Middle frontal gyrus (tissue), 1 donor: ENCODE data around the gene RALGAPA2.

Experiments
- DNase-seq: peaks from one replicate; pipeline ENCODE4 v3.0.0-alpha.2; 2015; ENCODE audit warnings: low spot score; ENCODE audit errors: extremely low spot score

The RALGAPA2 gene

DNA sequence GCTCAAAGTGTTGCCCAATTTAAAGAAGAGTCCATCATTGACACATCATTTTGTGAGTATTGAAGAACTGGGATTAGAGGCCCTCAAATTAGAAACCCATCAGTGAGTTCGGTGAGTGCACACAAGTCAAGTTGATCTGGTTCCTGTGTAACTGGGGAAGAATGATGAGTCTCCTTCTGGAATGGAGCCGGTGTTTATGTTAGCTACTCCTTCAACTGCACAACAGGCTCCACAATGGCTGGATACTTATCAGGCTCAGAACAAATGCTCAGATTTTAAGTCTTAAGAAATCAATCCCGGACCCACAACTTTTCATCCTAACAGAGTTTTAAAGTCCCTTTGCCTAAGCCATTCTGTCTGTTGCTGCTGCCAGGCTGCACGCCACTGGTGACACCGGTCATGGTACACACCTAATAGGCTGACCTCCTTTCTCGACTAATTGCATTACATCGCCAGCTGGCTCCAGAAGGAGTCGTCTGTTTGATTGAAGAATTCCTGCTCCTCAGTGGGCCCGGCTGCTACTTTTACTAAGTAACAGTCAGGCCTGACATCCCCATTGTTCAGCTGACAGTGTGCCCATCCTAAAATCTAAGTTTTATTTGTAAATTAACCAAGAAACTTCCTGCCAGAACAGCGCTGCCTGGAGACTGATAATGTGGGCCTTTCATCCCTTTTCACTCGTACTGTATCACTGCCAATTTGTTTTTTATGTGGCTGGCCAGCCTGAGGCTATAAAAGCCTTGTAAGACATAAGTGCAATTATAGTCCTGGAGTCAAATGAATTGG is 214.2 kb downstream of the RALGAPA2 start:
- no peak for DNase-seq

DNA sequence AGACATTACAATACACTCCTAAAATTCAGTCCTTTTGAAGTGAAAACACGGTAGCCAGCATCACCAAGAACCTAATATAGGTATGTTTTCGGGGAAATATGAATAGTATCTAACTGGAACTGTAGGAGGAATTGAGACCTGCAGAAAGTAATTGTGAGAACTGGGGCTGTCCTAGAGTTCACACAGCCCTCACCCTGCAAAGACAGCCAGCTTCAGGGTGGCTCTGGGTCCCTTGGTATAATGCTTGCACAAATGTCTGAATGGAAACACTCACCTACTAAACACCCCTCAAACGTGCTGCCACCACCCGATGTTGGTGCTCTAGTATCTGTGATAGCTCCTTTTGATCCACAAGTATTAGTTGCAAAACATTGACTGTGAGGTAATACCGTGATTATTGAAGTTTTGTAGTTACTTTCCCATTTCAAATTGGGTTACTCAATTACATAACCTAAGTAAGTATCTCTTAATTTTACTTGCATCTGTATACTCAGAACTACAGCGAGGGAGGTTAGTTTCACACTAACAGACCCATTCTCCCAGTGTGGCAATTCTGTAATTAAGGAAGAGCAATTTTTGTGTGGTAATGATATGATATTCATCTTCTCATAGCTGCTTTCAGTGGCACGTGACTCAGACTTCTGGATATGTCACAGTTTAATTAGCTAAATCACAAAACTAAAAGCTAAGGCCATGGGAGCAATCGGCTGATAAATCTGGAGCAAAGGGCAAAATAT is 215.0 kb downstream of the RALGAPA2 start:
- no peak for DNase-seq

DNA sequence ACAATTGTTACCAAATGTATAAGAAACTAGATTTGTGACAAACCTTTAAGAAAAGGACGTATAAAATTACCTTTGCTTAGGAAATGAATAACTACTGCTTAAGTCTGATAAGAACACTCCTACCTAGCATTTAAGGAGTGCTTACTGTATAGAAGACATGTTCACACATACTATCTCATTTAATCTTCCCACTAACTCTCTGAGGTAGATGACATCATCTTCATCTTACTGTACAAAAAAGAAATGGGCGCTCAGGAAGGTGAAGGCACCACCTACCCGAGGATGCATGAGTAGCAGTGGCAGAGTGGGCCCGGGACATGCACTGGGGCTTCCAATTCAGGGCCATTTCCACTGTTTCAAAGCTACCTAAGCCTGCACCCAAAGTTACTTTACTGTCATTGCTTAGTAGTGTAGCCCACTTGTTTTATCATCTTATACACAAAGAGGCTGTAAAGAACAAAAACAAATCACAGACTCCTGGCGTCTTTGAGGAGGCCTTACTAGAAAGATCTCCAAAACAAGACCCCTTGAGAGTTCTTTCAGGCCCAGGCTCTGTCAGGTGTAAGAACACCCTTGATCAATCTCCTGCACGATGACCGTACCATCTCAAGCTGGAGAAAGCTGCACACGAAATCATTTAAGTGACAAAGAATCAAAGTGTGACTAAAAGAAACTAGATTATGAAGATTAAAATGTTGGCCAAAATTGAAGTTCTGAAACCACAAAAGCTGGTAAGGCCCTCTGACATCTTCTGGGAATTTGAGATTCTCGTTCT is 216.5 kb downstream of the RALGAPA2 start:
- DNase-seq = no peak

DNA sequence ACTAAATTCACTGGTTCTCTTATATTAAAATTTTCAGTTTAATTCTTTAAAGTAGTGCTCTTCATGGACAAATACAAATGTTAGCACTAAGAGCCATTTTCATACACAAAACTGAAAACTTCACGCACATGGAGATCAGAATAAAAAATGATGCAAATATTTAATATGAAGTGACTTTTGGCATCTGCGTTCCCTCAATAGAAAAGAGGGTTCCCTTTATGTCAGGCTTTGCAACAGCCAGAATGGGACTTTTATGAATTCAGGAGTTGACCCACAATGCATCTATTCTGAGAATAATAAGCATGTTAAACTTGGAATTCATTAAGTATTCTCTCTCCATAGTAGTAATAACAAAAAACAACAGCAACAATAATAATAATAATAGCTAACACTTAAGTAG is 218.7 kb downstream of the RALGAPA2 start:
- no peak for DNase-seq

DNA sequence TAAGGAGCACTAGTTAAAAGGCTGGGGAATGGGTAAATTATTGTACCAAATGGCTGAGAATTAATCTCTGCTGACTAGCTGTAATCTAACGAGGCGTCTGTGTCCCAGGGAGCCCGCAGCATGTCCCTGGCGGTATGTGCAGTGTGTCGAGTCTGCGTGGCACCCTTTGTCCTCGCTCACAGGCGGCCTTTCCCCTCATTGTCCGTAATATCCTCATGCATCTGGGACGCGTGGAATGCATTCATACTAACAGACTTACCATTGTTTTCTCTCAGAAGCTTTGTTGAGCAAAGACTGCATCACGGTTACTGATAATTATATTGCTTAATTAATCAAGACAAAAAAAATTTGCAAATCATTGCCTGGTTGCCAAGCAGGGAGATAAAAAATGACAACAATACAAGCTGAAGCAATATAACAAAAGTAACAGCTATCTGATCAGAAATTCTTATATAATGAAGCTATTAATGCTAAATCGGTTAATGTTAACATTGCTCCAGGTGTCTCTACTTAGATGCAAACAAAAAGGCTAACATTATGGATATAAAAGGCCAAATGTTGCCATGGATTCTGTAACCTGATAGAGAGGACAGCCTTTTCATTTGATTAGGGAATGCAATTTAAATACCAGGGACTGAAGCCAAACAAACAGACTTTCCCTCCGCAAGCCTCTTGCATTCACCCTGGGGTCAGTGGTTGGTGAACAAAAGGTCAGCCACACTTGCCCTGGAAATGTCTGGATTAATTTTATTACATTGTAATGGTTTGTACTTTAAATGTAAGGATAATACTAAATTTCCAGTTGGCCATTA is 219.7 kb downstream of the RALGAPA2 start:
- DNase-seq = peak; percentile 53

DNA sequence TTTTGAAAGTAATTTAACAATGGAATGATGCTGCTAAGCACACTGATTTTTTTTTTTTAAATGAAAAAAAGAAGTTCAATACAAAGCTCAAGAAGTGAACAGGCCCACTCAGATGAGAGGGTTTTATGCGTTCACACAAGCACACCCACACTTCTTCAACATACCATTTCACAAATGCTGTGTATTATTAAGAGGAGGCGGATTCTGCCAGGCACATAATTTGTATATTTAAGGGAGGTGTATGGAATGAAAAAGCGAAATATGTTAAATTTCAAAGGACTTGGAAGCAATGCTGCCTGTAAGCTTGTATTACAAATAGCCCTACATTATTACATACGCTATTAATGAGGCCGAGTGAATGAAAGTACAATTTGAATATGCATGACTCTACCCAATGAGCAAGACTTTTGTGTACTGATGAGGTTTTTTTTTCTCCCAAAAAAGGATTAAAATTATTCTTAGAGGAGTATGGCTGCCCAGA is 220.6 kb downstream of the RALGAPA2 start:
- DNase-seq = no peak

DNA sequence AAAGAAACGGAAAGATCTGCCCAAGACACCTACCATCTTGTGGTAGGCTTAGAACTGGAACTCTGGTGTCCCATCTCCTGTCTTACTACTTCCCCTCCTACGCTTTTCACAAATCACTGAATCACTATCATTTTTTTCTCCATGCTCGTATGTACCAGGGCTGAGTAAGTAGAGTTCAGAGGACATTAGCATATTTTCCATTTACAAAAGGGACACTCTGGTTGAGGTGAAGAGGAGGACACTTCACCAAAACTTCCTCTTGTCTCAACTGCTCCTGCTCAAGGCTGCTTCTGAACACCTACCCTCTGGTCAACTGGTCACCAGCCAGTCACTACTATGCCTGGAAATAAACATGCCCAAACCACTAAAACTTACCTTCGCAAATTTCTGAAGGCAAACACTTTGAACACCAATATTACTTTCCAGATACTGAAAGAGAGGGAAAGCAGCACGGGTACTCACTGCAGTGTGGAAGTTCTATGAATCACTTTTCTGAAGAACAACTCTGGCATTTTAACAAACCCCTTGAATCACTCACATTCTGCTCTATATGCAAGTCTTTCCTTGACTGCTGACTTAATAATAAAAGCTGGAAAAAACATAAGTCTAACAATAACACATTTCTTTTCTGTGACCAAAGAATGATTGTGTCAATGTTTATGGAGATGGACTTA is 221.2 kb downstream of the RALGAPA2 start:
- no peak for DNase-seq

DNA sequence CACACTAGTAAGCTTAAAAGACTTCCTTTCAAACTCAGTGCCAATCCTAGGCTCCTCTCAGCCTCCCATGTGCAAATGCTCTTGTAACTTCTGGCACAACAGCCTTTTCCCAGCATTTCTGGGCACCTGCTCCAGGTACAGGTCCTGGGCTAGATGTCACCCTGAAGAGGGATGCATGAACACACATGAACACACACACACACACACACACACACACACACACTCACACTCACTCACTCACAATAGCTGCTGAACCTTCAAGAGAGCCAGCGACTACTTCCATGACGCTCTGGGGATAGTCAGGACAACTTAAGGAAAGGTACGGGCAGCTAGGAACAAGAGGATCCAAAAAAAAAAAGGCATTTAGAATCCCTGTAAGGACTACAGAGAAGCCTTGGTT is 221.8 kb downstream of the RALGAPA2 start:
- no peak for DNase-seq

DNA sequence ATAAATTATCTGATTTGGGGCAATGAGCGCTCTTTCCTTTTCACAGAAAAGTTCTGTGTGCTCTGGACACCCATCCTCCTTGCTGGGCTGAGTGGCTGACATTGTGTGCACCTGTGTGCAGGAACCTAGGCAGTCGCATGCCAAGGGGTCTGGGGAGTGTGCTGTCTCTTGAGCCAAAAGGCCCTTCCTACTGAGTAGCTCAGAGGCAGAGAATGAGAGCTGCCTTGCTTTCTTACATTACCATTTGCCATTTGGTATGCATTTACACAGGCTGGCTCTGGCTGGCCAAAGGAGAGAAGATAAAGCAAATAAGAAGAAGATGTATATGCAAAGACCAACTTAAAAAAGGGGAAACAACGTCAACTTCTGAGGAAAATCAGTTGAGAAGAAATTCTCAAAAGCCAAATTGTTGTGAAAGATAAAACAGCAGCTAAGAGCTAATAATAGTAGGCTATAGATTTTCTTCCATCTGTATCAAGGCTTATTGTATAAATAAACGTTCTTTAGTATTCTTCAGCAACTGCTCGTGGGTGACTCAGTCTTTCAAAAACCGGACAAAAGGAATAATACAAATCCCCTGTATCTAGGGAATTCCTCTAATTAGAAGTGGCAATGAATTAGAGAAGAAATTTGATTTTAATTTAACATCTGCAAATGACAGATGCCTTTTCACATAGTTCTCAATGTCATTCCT is 222.6 kb downstream of the RALGAPA2 start:
- no peak for DNase-seq

DNA sequence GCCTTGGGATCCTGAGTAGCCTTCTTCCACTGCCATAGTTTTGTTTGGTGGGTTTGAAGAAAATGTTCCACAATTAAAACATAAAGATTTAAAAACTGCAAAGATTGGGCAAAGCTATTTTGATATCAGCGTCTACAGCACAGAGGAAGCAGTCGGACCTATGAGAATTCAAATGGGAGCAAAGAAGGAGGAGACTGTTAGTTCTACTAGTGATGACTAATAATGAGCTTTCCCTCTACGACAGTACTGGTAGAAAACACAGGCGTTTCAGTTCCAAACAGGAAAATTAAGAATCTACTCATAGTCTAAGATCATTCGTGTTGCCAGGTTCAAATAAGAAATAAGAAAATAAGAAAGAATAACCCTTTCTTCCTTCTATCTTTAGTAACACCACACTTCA is 223.4 kb downstream of the RALGAPA2 start:
- no peak for DNase-seq

DNA sequence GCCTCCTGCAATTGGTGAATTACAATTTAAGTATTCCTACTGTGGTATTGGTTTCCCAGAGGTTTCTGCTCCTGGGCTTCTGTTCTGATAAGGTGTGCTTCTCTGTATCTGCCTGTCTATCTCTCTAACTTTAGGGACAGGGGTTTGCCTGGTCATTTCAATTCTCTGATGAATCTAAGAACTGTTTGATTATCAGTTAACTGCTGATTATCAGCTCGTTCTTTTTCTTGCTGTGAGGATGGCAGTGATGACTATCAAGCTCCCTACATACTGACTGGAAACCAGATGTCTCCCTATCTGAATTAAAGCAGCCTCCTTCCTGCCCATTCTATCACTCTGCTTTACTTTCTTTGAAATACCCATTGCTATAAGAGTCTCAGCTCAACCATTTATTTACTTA is 224.1 kb downstream of the RALGAPA2 start:
- DNase-seq = no peak

DNA sequence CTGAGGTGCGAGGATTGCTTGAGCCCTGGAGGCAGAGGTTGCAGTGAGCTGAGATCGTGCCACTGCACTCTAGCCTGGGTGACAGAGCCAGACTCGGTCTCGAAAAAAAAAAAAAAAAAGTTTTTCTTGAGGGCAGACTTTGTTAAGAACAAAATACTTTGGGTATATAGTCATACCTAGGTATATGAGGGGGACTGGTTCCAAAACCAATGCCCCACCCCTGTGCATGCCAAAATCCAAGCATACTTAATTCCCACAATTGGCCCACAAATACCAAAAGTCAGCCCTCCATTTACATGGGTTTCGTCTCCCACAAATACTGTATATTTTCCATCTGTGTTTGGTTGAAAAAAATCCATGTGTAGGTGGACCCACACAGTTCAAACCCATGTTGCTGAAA is 224.6 kb downstream of the RALGAPA2 start:
- no peak for DNase-seq

DNA sequence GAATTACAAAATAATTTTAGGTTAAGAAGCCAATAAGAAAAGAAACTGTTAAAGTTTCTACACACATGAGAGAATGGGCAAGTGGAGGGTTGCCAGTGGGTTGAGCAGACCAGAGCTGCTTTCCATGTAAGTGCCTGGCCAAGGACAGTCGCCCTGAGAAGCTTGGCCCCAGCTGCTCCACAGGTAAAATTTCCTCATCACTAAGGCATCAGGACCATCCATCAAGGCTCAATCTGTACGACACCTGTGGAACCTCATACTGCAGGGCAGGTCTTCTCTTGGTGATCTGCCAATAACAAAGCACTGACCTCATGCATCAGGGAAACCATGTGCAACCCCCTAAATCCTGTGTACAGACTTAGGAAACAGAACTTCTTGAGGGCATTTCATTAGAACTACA is 229.1 kb downstream of the RALGAPA2 start:
- no peak for DNase-seq

DNA sequence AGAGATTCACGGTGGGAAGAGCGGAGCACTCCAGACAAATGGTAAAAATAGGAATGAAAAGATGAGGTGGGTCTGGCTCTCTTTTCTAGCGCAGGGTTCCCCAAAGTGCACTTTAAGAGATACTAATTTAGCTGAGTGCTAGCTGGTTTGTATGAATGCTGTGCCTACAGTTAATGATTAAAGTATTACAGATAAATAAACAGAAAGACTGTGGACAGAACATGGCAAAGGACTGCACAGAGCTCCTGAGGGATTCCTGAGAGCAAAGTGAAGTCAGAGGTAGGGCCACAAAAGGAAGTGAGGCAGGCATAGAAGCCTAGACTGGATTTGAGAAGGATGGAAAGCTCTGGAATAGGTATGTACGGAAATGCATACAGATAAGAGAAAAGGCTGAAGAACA is 230.0 kb downstream of the RALGAPA2 start:
- DNase-seq = no peak

DNA sequence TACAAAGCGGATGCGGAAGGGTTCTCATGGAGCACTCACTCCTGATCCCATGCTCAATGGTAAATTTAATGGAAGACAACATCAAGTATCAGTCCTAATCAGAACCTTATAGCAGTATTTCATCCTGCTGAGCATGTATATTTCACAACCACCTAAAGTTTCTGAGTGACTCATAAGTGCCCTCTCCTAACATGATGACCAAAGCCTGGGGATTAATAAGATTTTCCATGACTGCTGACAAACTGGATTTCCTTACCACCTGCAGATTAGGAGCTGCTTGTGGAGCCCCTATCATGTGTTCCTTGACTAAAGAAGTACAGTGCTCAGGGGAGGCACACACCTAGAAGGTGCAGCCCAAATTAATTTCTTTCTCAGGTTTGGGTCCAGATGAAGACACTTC is 231.8 kb downstream of the RALGAPA2 start:
- DNase-seq = no peak

DNA sequence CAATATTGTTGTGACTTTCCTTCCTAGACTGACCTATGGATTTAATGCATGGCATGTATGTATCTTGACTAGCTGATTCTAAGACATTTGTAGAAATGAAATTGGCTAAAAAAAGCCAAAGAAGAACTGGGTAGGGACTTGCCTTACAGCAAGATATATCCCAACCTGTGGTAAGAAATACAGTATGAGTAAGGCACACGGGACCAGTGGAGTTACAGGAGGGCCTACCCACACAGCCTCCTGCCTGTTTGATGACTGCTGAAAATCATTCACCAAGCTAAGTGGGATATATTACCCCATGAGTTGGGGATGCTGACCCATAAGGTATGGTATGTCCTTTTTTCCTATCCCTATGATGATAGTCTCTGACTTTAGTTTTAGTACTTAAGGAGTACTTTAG is 232.3 kb downstream of the RALGAPA2 start:
- DNase-seq = no peak

DNA sequence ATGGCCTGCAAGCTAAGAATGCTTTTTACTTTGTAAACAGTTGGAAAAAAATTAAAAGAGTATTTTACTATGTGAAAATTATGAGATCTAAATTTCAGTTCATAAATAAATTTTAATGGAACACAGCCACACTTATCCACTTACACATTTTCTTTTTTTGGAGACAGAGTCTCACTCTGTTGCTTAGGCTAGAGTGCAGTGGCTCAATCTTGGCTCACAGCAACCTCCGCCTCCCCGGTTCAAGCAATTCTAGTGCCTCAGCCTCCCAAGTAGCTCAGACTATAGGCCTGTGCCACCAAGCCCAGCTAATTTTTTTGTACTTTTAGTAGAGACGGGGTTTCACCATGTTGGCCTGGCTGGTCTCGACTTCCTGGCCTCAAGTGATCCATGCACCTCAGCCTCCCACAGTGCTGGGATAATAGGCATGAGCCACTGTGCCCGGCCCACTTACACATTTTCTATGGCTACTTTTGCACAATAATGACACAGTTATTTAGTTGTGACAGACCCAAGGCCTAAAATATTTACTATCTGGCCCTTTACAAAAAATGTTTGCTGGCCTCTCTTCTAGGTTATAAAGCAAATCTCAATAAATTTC is 234.9 kb downstream of the RALGAPA2 start:
- DNase-seq = no peak

DNA sequence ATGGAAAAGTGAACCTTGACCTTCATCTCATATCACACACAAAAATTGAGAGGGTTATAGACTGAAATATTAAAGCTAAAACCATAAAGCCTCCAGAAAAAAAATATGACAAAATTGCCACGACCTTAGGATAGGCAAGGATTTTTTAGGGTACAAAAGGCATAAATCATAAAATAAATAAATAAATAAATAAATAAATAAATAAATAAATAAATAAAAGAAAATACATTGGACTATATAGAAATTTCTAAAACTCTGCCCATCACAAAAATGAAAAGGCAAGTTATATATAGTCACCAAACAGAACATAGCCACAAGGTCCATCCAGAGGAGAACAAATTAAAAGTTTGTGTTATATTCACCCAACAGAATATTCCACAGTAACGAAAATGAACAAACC is 235.9 kb downstream of the RALGAPA2 start:
- DNase-seq = no peak

DNA sequence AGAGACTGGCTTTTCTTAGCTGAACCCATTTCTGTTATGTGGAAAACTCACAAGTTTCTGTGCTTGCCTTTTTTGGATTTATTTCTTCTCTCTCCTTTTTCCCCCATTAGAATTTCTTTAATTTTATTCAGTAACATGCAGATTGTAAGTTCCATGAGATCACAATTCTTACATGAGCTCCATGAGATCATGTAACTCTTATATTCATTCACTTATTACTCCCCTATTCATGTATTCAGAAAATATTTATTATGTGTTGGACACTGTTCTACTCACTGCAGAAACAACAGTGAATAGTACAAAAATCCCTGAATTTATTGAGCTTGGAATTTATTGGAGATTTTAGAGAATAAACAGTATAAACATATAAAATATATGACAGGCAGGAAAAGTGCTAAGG is 238.8 kb downstream of the RALGAPA2 start:
- no peak for DNase-seq
